ENCODE measurements around the gene RDH8. TPM values are rescaled to one million over a fixed set of nuclear protein-coding genes. Genes with fewer than 3 reads are reported as not detected.

Gene RDH8
- total RNA-seq, 4 donors from 2014 or later = 1.3 TPM; not detected in 3

- TF ChIP-seq CTCF (IDR thresholded peaks at IDR 0.05; ENCODE audit: low read depth) = no peak
Measured at GRCh38 chr19:10010247-10010691, 3.0 kb upstream of the RDH8 start, which contains the start of gene COL5A3. TSS of gene COL5A3 (minus strand) at chr19:10010504. CDS start at chr19:10010385, 119 bp downstream.

- no peak for TF ChIP-seq CTCF (IDR thresholded peaks at IDR 0.05; ENCODE audit: low read depth)
Measured at GRCh38 chr19:10010939-10011338, 2.3 kb upstream of the RDH8 start.

GRCh38 chr19:10011974-10012373 is 1.3 kb upstream of the RDH8 start:
- TF ChIP-seq CTCF (IDR thresholded peaks at IDR 0.05; ENCODE audit: low read depth) = no peak

GRCh38 chr19:10013834-10014618 is 743 bp downstream of the RDH8 start:
- no peak for TF ChIP-seq CTCF (IDR thresholded peaks at IDR 0.05; ENCODE audit: low read depth)

- TF ChIP-seq CTCF (IDR thresholded peaks at IDR 0.05; ENCODE audit: low read depth) = no peak
Measured at GRCh38 chr19:10018263-10018662, 5.0 kb downstream of the RDH8 start.

GRCh38 chr19:10018786-10019185 is 5.5 kb downstream of the RDH8 start:
- no peak for TF ChIP-seq CTCF (IDR thresholded peaks at IDR 0.05; ENCODE audit: low read depth)

- TF ChIP-seq CTCF (IDR thresholded peaks at IDR 0.05; ENCODE audit: low read depth) = no peak
Measured at GRCh38 chr19:10019246-10019645, 6.0 kb downstream of the RDH8 start.

Measured in subcutaneous adipose tissue (tissue), 4 donors.